ENCODE measurements around the gene HOXC10.

Gene HOXC10

GRCh38 chr12:53944907-53945847, 39.8 kb upstream of the HOXC10 start:
- no peak for TF ChIP-seq CTCF (IDR thresholded peaks at IDR 0.05; ENCODE audit: low read depth, low read length)
- no peak for DNase-seq (ENCODE audit: low read depth, low spot score)
- no peak overlapping the region for H3K4me3 ChIP-seq (ENCODE audit: low read depth, low read length)
- in situ Hi-C loops (cut with HindIII; ENCODE audit: low sequenced_read_pairs) = no loop called here

- DNase-seq (ENCODE audit: low read depth, low spot score) = no peak
- in situ Hi-C loops (cut with HindIII; ENCODE audit: low sequenced_read_pairs) = no loop called here
- H3K4me3 ChIP-seq (ENCODE audit: low read depth, low read length) = no peak overlapping the region
- TF ChIP-seq CTCF (IDR thresholded peaks at IDR 0.05; ENCODE audit: low read depth, low read length) = no peak
Observed at GRCh38 chr12:53947743-53948142, 37.2 kb upstream of the HOXC10 start.

- no peak for TF ChIP-seq CTCF (IDR thresholded peaks at IDR 0.05; ENCODE audit: low read depth, low read length)
- no peak overlapping the region for H3K4me3 ChIP-seq (ENCODE audit: low read depth, low read length)
- in situ Hi-C loops (cut with HindIII; ENCODE audit: low sequenced_read_pairs) = no loop called here
- no peak for DNase-seq (ENCODE audit: low read depth, low spot score)
Observed at GRCh38 chr12:53948650-53949593, 36.0 kb upstream of the HOXC10 start.

- in situ Hi-C loops (cut with HindIII; ENCODE audit: low sequenced_read_pairs) = no loop called here
Observed at GRCh38 chr12:53949631-53950436, 35.1 kb upstream of the HOXC10 start.

GRCh38 chr12:53950437-53950773, 34.5 kb upstream of the HOXC10 start:
- H3K4me3 ChIP-seq (ENCODE audit: low read depth, low read length) = no peak overlapping the region
- DNase-seq (ENCODE audit: low read depth, low spot score) = no peak
- in situ Hi-C loops (cut with HindIII; ENCODE audit: low sequenced_read_pairs) = no loop called here
- TF ChIP-seq CTCF (IDR thresholded peaks at IDR 0.05; ENCODE audit: low read depth, low read length) = no peak

More at GRCh38 chr12:53949631-53950436, 35.1 kb upstream of the HOXC10 start:
- no peak for DNase-seq (ENCODE audit: low read depth, low spot score)
- TF ChIP-seq CTCF (IDR thresholded peaks at IDR 0.05; ENCODE audit: low read depth, low read length) = no peak
- no peak overlapping the region for H3K4me3 ChIP-seq (ENCODE audit: low read depth, low read length)
